ENCODE results near the gene DDAH1.

DNA sequence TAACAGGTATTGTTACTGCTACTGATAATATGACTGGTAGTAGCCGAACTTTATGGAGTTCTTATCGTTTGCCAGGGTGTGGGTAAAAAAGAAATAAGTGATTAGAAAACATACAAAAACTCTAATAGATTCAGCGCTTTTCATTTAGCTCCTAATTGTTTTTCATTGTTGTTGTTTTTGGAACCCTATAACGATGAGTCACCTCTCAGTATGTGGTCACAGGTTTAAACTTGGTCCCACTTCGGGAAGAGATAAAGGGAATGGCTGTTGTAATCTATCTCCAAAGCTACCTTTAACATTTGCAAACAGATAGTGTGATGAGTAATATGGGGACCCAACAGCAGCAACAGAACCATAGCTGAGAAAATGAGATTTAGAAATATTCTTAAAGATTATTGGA lies 125.9 kb downstream of the DDAH1 start:
- TF ChIP-seq, protein P1, sequence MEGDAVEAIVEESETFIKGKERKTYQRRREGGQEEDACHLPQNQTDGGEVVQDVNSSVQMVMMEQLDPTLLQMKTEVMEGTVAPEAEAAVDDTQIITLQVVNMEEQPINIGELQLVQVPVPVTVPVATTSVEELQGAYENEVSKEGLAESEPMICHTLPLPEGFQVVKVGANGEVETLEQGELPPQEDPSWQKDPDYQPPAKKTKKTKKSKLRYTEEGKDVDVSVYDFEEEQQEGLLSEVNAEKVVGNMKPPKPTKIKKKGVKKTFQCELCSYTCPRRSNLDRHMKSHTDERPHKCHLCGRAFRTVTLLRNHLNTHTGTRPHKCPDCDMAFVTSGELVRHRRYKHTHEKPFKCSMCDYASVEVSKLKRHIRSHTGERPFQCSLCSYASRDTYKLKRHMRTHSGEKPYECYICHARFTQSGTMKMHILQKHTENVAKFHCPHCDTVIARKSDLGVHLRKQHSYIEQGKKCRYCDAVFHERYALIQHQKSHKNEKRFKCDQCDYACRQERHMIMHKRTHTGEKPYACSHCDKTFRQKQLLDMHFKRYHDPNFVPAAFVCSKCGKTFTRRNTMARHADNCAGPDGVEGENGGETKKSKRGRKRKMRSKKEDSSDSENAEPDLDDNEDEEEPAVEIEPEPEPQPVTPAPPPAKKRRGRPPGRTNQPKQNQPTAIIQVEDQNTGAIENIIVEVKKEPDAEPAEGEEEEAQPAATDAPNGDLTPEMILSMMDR (IDR thresholded peaks at IDR 0.05): no peak
- no peak for TF ChIP-seq POLR2A (IDR thresholded peaks at IDR 0.05)

Data from vagina (tissue), 2 donors.